ENCODE data around the gene TP73.
A peak's percentile ranks its signal among the peaks of the same experiment; 100 is the strongest.

The TP73 gene

GRCh38 chr1:3636080-3636479 lies 16.2 kb upstream of the TP73 start:
- DNase-seq = no peak

- no peak for DNase-seq
Measured at GRCh38 chr1:3636531-3636930, 15.8 kb upstream of the TP73 start.

GRCh38 chr1:3638027-3638426 lies 14.3 kb upstream of the TP73 start:
- DNase-seq = no peak

GRCh38 chr1:3638676-3639075 lies 13.6 kb upstream of the TP73 start:
- DNase-seq = peak; percentile 10

DNA sequence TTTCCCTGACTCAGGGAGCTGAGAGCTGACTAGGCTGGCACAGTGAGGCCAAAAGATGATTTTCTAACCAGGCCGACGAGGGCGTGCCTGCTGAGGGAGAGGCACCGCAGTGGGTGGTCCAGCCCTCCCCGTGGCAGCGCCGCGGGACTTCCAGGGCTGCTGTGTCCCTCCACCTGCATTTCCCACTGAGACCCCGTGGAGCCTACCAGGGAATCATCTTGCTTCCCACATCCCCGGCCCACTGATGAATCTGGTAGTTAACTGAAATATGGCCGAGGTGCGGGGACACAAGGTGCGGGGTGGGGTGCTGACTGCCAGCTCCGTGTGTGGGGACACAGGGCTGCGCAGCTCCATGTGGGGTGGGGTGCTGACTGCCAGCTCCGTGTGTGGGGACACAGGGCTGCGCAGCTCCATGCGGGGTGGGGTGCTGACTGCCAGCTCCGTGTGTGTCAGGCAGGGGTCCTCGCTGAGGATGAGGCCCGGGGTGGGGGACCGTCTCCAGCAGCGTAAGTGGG lies 12.9 kb upstream of the TP73 start:
- peak; percentile 55 for DNase-seq

GRCh38 chr1:3640121-3640837 lies 12.0 kb upstream of the TP73 start:
- DNase-seq = no peak

- DNase-seq = no peak
Measured at GRCh38 chr1:3641046-3641760, 11.1 kb upstream of the TP73 start.

GRCh38 chr1:3641816-3642215 lies 10.5 kb upstream of the TP73 start:
- no peak for DNase-seq

DNA sequence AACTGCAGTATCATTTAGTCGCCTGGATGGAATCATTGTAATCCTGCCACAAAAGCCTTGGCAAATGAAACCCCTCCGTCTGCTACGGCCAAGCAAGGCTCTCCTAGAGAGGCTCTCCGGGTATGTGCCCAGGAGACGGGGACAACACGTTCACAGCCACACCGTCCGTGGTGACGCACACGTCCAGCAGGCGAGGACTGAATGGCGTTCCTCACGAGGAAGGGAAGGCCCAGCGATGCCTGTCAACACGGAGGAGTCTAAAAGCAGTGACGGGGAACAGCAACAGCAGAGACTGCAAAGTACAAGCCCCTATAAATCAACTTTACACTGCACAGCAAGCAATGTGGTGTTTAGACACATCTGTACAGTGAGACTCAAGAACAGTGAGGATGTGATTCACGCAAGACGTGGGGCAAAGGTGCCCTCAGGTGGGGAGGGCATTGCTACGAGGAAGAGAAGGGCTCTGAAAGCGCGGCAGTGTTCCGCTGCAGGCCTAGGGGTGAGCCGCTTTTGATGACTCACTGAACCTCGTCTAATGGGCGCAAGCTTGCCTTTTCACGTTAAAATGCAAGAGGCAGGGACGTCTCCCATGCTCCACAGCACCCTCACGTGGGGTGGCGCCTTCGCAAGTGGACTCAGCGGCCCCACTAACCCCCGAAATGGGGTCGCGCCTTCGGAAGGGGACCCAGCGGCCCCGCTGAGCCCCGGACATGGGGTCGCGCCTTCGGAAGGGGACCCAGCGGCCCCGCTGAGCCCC lies 9.2 kb upstream of the TP73 start:
- DNase-seq = peak; percentile 52

- peak; percentile 54 for DNase-seq
Measured at GRCh38 chr1:3644273-3644672, 8.0 kb upstream of the TP73 start.

DNA sequence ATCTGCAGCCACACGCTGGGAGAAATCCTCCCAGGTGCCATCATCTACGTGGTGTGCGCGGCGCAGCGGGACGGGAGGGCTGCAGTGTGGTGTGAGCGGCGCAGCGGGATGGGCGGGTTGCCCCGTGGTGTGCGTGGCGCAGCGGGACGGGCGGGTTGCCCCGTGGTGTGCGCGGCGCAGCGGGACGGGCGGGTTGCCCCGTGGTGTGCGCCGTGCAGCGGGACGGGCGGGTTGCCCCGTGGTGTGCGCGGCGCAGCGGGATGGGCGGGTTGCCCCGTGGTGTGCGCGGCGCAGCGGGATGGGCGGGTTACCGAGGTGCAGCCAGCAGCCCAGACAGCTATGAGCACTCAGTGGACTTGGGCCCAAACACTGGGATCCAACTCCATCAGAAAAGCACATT lies 7.1 kb upstream of the TP73 start:
- no peak for DNase-seq

DNA sequence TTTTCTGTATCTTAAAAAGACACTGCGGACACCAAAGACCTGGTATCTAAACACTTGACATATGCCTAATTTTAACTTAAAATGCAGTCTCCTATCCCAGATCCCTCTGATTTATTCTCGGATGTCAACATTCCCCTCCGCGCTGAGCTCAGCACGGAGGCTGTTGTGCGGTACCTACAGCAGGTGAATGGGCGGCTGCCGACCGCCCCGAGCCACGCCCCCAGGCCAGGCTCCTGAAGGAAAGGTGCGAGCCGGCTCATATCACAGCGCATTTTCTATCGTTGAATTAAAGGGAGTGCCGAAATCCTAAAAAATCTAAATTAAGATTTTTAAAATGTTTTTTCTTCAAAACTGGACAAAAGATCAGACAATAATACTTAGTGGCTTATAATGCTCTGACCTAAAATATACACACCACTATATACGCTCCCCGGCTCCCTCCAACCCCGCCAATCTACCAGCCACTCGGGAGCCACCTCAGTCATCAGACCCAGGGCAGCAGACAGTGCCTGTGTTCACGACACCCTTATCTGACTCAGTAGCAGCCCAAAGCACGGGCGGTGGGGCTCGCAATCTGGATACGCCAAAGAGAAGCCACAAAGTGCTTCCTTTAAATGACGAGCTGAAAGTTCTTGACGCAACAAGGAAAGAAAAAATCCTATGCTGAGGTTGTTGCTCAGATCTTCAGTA lies 6.5 kb upstream of the TP73 start:
- no peak for DNase-seq

DNA sequence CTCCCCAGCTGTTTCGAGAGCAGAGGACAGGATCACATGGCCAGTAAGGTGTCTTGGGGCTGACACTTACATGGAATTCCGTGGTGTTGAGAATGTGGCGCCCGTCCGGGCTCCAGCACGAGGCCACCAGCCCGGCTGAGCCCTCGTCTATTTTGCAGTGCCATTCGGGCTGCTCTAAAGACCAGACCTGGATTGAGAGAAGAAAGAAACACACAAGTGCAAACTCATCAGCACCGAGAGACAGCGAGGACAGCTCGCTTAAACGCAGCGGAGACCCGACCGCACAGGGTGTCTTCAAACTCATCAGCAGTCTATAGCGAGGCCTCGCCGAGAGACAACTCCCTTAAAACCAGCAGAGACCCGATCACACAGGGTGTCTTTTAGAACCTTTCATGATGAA lies 5.7 kb upstream of the TP73 start:
- DNase-seq = no peak

DNA sequence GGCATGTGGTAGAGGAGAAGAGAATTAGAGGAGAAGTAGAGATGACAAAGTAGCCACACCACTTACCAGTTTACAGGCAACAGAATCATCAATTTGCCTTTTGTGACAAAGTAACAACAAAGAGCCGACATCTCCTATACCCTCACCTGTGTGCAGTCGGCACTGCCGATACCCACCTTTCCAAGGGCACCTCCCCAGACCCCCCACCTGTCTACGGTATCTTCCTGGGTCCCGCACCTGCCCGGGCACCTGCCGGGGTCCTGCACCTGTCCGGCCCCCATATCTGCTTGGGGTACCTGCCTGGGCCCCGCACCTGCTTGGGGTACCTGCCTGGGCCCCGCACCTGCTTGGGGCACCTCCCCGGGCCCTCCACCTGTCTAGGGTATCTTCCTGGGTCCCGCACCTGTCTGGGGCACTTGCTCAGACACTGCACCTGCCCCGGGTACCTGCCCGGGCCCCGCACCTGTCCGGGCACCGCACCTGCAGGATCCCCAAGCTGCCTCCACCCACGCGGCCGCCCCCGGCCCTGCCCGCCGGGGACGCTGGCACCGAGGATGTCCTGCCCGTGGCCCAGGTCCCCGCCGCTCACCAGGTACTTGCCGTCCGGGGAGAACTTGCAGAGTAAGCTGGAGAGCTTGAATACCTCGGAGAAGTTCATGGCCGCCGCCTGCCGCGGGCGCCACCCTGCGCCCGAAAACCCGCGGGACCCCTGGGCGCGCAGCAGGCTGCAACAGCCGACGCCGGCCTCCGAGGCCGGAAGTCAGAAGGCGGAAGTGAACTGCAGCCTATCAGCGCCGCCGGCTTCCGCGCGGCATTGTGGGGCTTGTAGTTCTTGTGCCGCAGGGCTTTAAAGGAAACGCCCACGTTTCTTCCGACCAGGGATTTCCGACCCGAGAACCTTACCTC lies 2.7 kb upstream of the TP73 start, which contains the start of gene WRAP73:
Gene WRAP73, minus strand, starts transcription at position 762 of the 906 bp plus-strand sequence. Its CDS starts 104 bp downstream, at position 658.
- peak; percentile 96 for DNase-seq

GRCh38 chr1:3650248-3651025 lies 1.9 kb upstream of the TP73 start:
- no peak for DNase-seq

- DNase-seq = no peak
Measured at GRCh38 chr1:3651026-3651929, 1.0 kb upstream of the TP73 start.

GRCh38 chr1:3652548-3653285 lies 401 bp downstream of the TP73 start:
- no peak for DNase-seq

GRCh38 chr1:3653286-3653618 lies 936 bp downstream of the TP73 start:
- DNase-seq = no peak
